Cerebellar cortex (tissue), 1 donor: ENCODE measurements around the gene LCE3B.
A peak's percentile ranks its signal among the peaks of the same experiment; 100 is the strongest.
"Not testable (repeated sequence)": the region's sequence is repeated elsewhere in the genome, so short reads cannot be mapped to it uniquely, and the experiment has no call there.

ENCODE experiments used
- DNase-seq: peaks from one replicate; pipeline ENCODE4 v3.0.0-alpha.2; 2015; ENCODE audit warnings: low spot score

LCE3B gene

GRCh38 chr1:152613511-152613910 is at the start of gene LCE3B:
TSS of gene LCE3B (plus strand) at chr1:152613811. CDS start at chr1:152613811, 0 bp downstream.
- DNase-seq: no peak

GRCh38 chr1:152565115-152565514 is 48.5 kb upstream of the LCE3B start:
- DNase-seq: no peak

- no peak for DNase-seq
Observed at GRCh38 chr1:152565535-152566215, 47.9 kb upstream of the LCE3B start.

- no peak for DNase-seq
Observed at GRCh38 chr1:152566681-152567080, 46.9 kb upstream of the LCE3B start, which contains the start of gene LCE3E. TSS of gene LCE3E (minus strand) at chr1:152566780. CDS start at chr1:152566208, 572 bp downstream.

- DNase-seq: no peak
Observed at GRCh38 chr1:152577168-152577567, 36.4 kb upstream of the LCE3B start.

- DNase-seq: not testable (repeated sequence)
Observed at GRCh38 chr1:152579526-152579925, 34.1 kb upstream of the LCE3B start.

- no peak for DNase-seq
Observed at GRCh38 chr1:152580433-152580832, 33.2 kb upstream of the LCE3B start, which contains the start of gene LCE3D. TSS of gene LCE3D (minus strand) at chr1:152580516. CDS start at chr1:152579936, 580 bp downstream.

- no peak for DNase-seq
Observed at GRCh38 chr1:152582647-152583046, 31.0 kb upstream of the LCE3B start.

GRCh38 chr1:152585586-152585985 is 28.0 kb upstream of the LCE3B start:
- no peak for DNase-seq

- DNase-seq: no peak
Observed at GRCh38 chr1:152596986-152597385, 16.6 kb upstream of the LCE3B start.

GRCh38 chr1:152599934-152600333 is 13.7 kb upstream of the LCE3B start, which contains the start of gene LCE3C:
TSS of gene LCE3C (plus strand) at chr1:152600234. CDS start at chr1:152600732, 498 bp downstream.
- DNase-seq: no peak

- no peak for DNase-seq
Observed at GRCh38 chr1:152621993-152622392, 8.4 kb downstream of the LCE3B start.

GRCh38 chr1:152622803-152623202 is 9.2 kb downstream of the LCE3B start, which contains the start of gene LCE3A:
TSS of gene LCE3A (minus strand) at chr1:152623103. CDS start at chr1:152623103, 0 bp downstream.
- DNase-seq: no peak

- DNase-seq: peak; percentile 1
Observed at GRCh38 chr1:152623203-152623844, 9.7 kb downstream of the LCE3B start.

- DNase-seq: no peak
Observed at GRCh38 chr1:152626744-152627143, 13.1 kb downstream of the LCE3B start.

GRCh38 chr1:152630596-152630995 is 17.0 kb downstream of the LCE3B start:
- no peak for DNase-seq

- no peak for DNase-seq
Observed at GRCh38 chr1:152640351-152640750, 26.7 kb downstream of the LCE3B start.

- no peak for DNase-seq
Observed at GRCh38 chr1:152643945-152644344, 30.3 kb downstream of the LCE3B start.

- DNase-seq: no peak
Observed at GRCh38 chr1:152645146-152645545, 31.5 kb downstream of the LCE3B start.

- DNase-seq: no peak
Observed at GRCh38 chr1:152646656-152647055, 33.0 kb downstream of the LCE3B start.

GRCh38 chr1:152654110-152654509 is 40.5 kb downstream of the LCE3B start:
- peak; percentile 43 for DNase-seq

GRCh38 chr1:152656459-152656858 is 42.8 kb downstream of the LCE3B start:
- DNase-seq: no peak

GRCh38 chr1:152657677-152658076 is 44.1 kb downstream of the LCE3B start:
- no peak for DNase-seq
